Natural killer cell (primary cell): Measurements from ENCODE around the gene MSANTD4. TPM values are rescaled to one million over a fixed set of nuclear protein-coding genes. Genes with fewer than 3 reads are reported as not detected.
A peak's percentile ranks its signal among the peaks of the same experiment; 100 is the strongest.
"Not testable (repeated sequence)": the region's sequence is repeated elsewhere in the genome, so short reads cannot be mapped to it uniquely, and the experiment has no call there.

Experiments
- ATAC-seq, 3 donors: fragments of 150-1000 bp in 2 of 3; fragments of 200-7000 bp in 1 of 3; cut with Tn5 transposase; 1 replicate in 1 of 3; 2 replicates in 2 of 3; pipeline ENCODE4 v1.10.0; 2021; ENCODE audit warnings: mild to moderate bottlenecking in 2 of 3, moderate library complexity in 2 of 3
- DNase-seq, 2 donors: peaks; one replicate each; pipeline versions ENCODE4 v3.0.0 to v3.0.0-alpha.2; 2013 to 2021; ENCODE audit warnings: mixed read lengths in 1 of 2
- H3K27ac ChIP-seq: one replicate; pipeline ENCODE4 v1.5.1; 2013; ENCODE audit warnings: mild to moderate bottlenecking, low read length
- H3K27me3 ChIP-seq: one replicate; pipeline ENCODE4 v1.6.1; 2013; ENCODE audit warnings: low read length; ENCODE audit not compliant: control insufficient read depth, insufficient read depth
- H3K36me3 ChIP-seq: one replicate; pipeline ENCODE4 v1.6.1; 2013; ENCODE audit warnings: low read length; ENCODE audit not compliant: control insufficient read depth, insufficient read depth
- H3K4me1 ChIP-seq: one replicate; pipeline ENCODE4 v1.6.1; 2013; ENCODE audit warnings: low read length; ENCODE audit not compliant: control insufficient read depth, insufficient read depth
- H3K4me3 ChIP-seq: one replicate; pipeline ENCODE4 v1.5.1; 2013; ENCODE audit warnings: low read length
- H3K9me3 ChIP-seq: one replicate; pipeline ENCODE4 v1.6.1; 2013; ENCODE audit warnings: low read length; ENCODE audit not compliant: control insufficient read depth, insufficient read depth
- H3K27ac Mint-ChIP-seq, 2 donors: one replicate each; pipeline ENCODE4 v1.8.0; 2022; ENCODE audit warnings: mild to moderate bottlenecking in 2 of 2, mixed read lengths in 2 of 2, moderate library complexity in 1 of 2
- H3K27me3 Mint-ChIP-seq, 2 donors: one replicate each; pipeline ENCODE4 v1.8.0; 2022; ENCODE audit warnings: low read depth in 2 of 2, mixed read lengths in 2 of 2
- H3K36me3 Mint-ChIP-seq: one replicate; pipeline ENCODE4 v1.8.0; 2022; ENCODE audit warnings: mixed read lengths
- H3K4me1 Mint-ChIP-seq, 2 donors: one replicate each; pipeline ENCODE4 v1.8.0; 2022; ENCODE audit warnings: mixed read lengths in 2 of 2
- H3K4me3 Mint-ChIP-seq: one replicate; pipeline ENCODE4 v1.8.0; 2022; ENCODE audit warnings: mild to moderate bottlenecking, moderate library complexity, mixed read lengths
- H3K9me3 Mint-ChIP-seq, 2 donors: one replicate each; pipeline ENCODE4 v1.8.0; 2022; ENCODE audit warnings: mixed read lengths in 2 of 2
- CTCF ChIP-seq: fragments of 200-600 bp; IDR thresholded peaks from one replicate; pipeline ENCODE4 v1.8.0; 2022; ENCODE audit warnings: antibody characterized with exemption
- WGBS: methylation state at CpG from one replicate; pipeline ENCODE4 v1.1.7; 2013; ENCODE audit warnings: missing lambda C conversion rate; ENCODE audit not compliant: insufficient coverage; 5-methylcytosine and 5-hydroxymethylcytosine counted together
- intact Hi-C: fragments of 100-400 bp; cut with micrococcal nuclease; formaldehyde crosslinking; loops from one replicate; pipeline ENCODE4 v1.14.2; 2022
- total RNA-seq, 4 donors: library from RNA; stranded (reverse); fragments of 120-200 nt in 1 of 4; gene quantifications; one replicate each; pipeline versions ENCODE4 v1.2.3 to v1.2.4, GENCODE V29; 2013 to 2022

Gene MSANTD4
- total RNA-seq, 3 donors from 2014 or later (not counting 1 experiment from before 2014, with no cell fraction given), result 5.1 to 8.7 (median 7.2) TPM

- ATAC-seq, result no peak
- H3K36me3 Mint-ChIP-seq, result no peaks in the 10 kb centered on the region
- WGBS, result 90% methylated on average over 1 of the region's 1 CpG
Measured at GRCh38 chr11:106061954-106062949, 40.2 kb upstream of the MSANTD4 start.

DNA sequence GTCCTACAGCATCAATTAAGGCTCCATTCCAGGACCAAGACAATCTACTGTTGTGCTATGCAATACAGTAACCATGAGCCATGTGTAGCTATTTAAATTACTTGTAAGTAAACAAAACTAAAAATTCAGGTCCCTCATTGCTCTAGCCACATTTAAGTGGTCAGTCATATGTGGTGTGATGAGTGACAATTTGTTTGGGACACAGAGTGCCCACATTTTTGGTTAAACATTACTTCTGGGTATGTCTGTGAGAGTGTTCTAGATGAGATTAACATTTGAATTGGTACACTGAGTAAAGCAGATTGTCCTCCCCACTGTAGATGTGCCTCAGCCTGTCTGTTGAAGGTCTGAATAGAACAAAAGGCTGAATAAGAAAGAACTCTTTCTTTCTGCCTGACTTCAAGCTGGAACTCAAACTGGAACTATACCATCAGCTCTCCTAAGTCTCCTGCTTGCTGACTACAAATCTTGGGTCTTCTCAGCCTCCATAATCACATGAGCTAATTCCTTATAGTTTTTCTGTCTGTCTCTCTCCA lies 39.3 kb upstream of the MSANTD4 start:
- Mint-ChIP-seq H3K27me3 (no peaks in the 10 kb centered on the region), H3K4me3 (no peak overlapping the region), H3K27ac (peak overlapping the region in 1 of 2 donors; percentile 2), H3K9me3 (no peaks in the 10 kb centered on the region), H3K36me3 (no peaks in the 10 kb centered on the region), H3K4me1 (peaks cover 24% of the 10 kb centered on the region in 2 donors)
- Histone ChIP-seq H3K9me3 (no peaks in the 10 kb centered on the region), H3K36me3 (peaks cover 2% of the 10 kb centered on the region), H3K4me1 (peaks cover 3% of the 10 kb centered on the region), H3K27me3 (no peaks in the 10 kb centered on the region), H3K4me3 (no peak overlapping the region), H3K27ac (no peak overlapping the region)
- intact Hi-C loops, result no loop called here
- ATAC-seq, result no peak
- no peak for DNase-seq
- no peak for TF ChIP-seq CTCF

More at GRCh38 chr11:106061954-106062949, 40.2 kb upstream of the MSANTD4 start:
- H3K9me3 ChIP-seq, result no peaks in the 10 kb centered on the region
- H3K4me1 ChIP-seq, result peaks cover 3% of the 10 kb centered on the region
- no peaks in the 10 kb centered on the region for H3K27me3 ChIP-seq
- peaks cover 2% of the 10 kb centered on the region for H3K36me3 ChIP-seq
- intact Hi-C loops, result no loop called here
- no peak for TF ChIP-seq CTCF
- no peak for DNase-seq
- H3K4me3 ChIP-seq, result no peak overlapping the region
- H3K27ac Mint-ChIP-seq, result no peak overlapping the region
- no peaks in the 10 kb centered on the region for H3K9me3 Mint-ChIP-seq
- peaks cover 18 to 19% of the 10 kb centered on the region in 2 donors for H3K4me1 Mint-ChIP-seq
- H3K27me3 Mint-ChIP-seq, result no peaks in the 10 kb centered on the region
- H3K27ac ChIP-seq, result no peak overlapping the region
- no peak overlapping the region for H3K4me3 Mint-ChIP-seq

- Mint-ChIP-seq H3K9me3 (no peaks in the 10 kb centered on the region), H3K4me3 (no peak overlapping the region), H3K36me3 (no peaks in the 10 kb centered on the region), H3K4me1 (peaks cover 24% of the 10 kb centered on the region in 2 donors), H3K27ac (no peak overlapping the region), H3K27me3 (no peaks in the 10 kb centered on the region)
- H3K27ac ChIP-seq, result no peak overlapping the region
- H3K9me3 ChIP-seq, result no peaks in the 10 kb centered on the region
- H3K4me3 ChIP-seq, result no peak overlapping the region
- WGBS, result no CpG with 5 or more reads among the region's 1 CpG
- H3K36me3 ChIP-seq, result peaks cover 2% of the 10 kb centered on the region
- H3K27me3 ChIP-seq, result no peaks in the 10 kb centered on the region
- peaks cover 3% of the 10 kb centered on the region for H3K4me1 ChIP-seq
- ATAC-seq (no peak), DNase-seq (no peak)
- intact Hi-C loops, result no loop called here
- TF ChIP-seq CTCF, result no peak
Measured at GRCh38 chr11:106059617-106060016, 37.6 kb upstream of the MSANTD4 start.

GRCh38 chr11:106058377-106058776 lies 36.3 kb upstream of the MSANTD4 start:
- peaks cover 24% of the 10 kb centered on the region in 2 donors for H3K4me1 Mint-ChIP-seq
- H3K4me3 Mint-ChIP-seq, H3K36me3 Mint-ChIP-seq, DNase-seq, H3K4me1 ChIP-seq, H3K9me3 ChIP-seq, H3K27ac ChIP-seq, H3K27me3 ChIP-seq, ATAC-seq, H3K27ac Mint-ChIP-seq, H3K36me3 ChIP-seq, intact Hi-C loops, H3K9me3 Mint-ChIP-seq, H3K27me3 Mint-ChIP-seq, H3K4me3 ChIP-seq: not testable (repeated sequence)
- WGBS, result 98% methylated on average over 14 of the region's 14 CpGs
